Activated CD8-positive, alpha-beta memory T cell treated with anti-CD3 and anti-CD28 coated beads for 4 hours (primary cell): ENCODE measurements around the gene UBE2O.

Source experiments
- DNase-seq, 2 donors: peaks; one replicate each; pipeline ENCODE4 v3.0.0-alpha.2; 2020; ENCODE audit warnings: low read depth in 2 of 2

UBE2O gene

GRCh38 chr17:76467366-76467765 is 14.4 kb upstream of the UBE2O start, which contains the start of gene AANAT:
TSS of gene AANAT (plus strand) at chr17:76467603. CDS start at chr17:76468747, 1,144 bp downstream.
- no peak for DNase-seq

GRCh38 chr17:76466775-76467130 is 13.8 kb upstream of the UBE2O start:
- no peak for DNase-seq

- no peak for DNase-seq
These were observed 9.8 kb upstream of the UBE2O start for GRCh38 chr17:76462556-76463290.

GRCh38 chr17:76461765-76462555 is 9.0 kb upstream of the UBE2O start:
- no peak for DNase-seq

GRCh38 chr17:76459674-76460073 is 6.7 kb upstream of the UBE2O start:
- DNase-seq, result no peak

- DNase-seq, result no peak
These were observed 5.9 kb upstream of the UBE2O start for GRCh38 chr17:76458580-76459490.

GRCh38 chr17:76453431-76453743 is 435 bp upstream of the UBE2O start:
- no peak for DNase-seq

GRCh38 chr17:76452127-76452659 is 759 bp downstream of the UBE2O start:
- DNase-seq, result no peak

- DNase-seq, result no peak
These were observed 1.4 kb downstream of the UBE2O start for GRCh38 chr17:76451506-76451905.

GRCh38 chr17:76449126-76449525 is 3.8 kb downstream of the UBE2O start:
- no peak for DNase-seq

- no peak for DNase-seq
These were observed 4.9 kb downstream of the UBE2O start for GRCh38 chr17:76447931-76448652.

GRCh38 chr17:76446449-76447231 is 6.3 kb downstream of the UBE2O start:
- DNase-seq, result no peak

- DNase-seq, result no peak
These were observed 7.1 kb downstream of the UBE2O start for GRCh38 chr17:76445697-76446448.

- no peak for DNase-seq
These were observed 8.2 kb downstream of the UBE2O start for GRCh38 chr17:76444518-76445311.

- DNase-seq, result no peak
These were observed 10.3 kb downstream of the UBE2O start for GRCh38 chr17:76442341-76443338.

- DNase-seq, result no peak
These were observed 11.1 kb downstream of the UBE2O start for GRCh38 chr17:76441686-76442340.

GRCh38 chr17:76440751-76441362 is 12.1 kb downstream of the UBE2O start:
- no peak for DNase-seq
